Left renal cortex interstitium (tissue), 4 donors: ENCODE data around the gene PANK2. TPM values are rescaled to one million over a fixed set of nuclear protein-coding genes. Genes with fewer than 3 reads are reported as not detected.
A peak's percentile ranks its signal among the peaks of the same experiment; 100 is the strongest.
"Not testable (repeated sequence)": the region's sequence is repeated elsewhere in the genome, so short reads cannot be mapped to it uniquely, and the experiment has no call there.

Source experiments
- DNase-seq, 4 donors: peaks; one replicate each; pipeline ENCODE4 v3.0.0-alpha.2; 2013; ENCODE audit warnings: low read depth in 4 of 4, low spot score in 2 of 4, missing footprints in 1 of 4
- polyA plus RNA-seq, 4 donors: library from polyadenylated mRNA; unstranded; fragments of 120-200 nt; gene quantifications; one replicate each; pipeline ENCODE4 v1.2.1, GENCODE V29; 2013; ENCODE audit not compliant: insufficient read length in 4 of 4

Gene PANK2
- polyA plus RNA-seq, 4 donors = 34.9 to 40.7 (median 35.9) TPM

DNA sequence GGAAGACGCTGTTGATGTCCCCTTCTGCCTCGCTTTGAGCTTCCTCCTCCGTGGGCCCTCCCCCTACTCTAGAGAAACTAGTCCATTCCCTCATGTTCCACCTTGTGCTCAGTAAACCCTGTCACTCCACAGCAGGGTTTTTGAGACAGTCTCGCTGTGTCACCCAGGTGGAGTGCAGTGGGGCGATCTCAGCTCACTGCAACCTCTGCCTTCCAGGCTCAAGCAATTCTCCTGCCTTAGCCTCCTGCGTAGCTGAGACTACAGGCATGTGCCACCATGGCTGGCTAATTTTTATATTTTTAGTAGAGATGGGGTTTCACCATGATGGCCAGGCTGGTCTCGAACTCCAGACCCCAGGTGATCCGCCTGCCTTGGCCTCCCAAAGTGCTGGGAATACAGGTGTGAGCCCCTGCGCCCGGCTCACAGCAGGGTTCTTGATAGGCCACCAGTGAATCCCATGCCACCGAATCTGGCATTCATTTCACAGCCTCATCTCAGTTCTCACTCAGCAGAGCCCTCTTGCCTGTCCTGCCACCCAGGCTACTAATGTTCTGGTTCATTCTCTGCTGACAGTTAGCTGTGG is 36.0 kb downstream of the PANK2 start:
- no peak for DNase-seq

DNA sequence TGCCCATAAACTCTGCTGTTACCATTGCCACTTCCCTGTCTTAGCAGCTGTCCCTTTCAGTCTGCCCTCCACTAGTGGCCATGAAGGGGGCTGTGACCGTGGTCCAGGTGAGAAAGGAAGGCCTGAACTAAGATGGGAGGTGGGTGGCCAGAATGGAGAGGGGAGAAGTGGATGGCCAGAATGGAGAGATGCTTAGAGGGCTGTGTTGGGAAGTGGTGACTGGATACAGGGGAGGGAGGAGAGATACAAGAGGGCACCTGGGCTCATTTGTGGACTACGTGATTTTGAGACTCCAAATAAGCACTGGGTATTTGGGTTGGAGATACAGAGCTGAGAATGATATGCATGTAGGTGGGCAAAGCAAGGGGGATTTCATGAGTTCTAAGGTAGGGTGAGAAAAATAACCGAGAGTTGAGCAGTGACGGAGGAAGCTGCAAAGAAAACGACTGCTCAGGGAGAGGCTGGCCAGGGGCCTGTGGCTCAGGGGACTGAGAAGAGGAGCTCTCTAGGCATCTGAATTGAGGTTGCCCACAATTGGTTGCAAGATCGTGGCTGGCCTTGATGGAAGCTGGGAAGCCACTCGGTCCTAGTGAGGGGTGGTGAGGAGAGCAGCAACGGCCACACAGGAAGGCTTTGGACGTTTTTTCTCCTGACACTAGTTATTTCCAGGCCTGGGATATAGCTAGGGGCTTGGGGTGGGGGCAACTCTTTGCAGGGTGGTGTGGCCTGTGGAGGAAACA is 36.9 kb downstream of the PANK2 start:
- no peak for DNase-seq

GRCh38 chr20:3927486-3928291 is 38.5 kb downstream of the PANK2 start:
- no peak for DNase-seq

GRCh38 chr20:3929713-3930060 is 40.5 kb downstream of the PANK2 start:
- DNase-seq = no peak

GRCh38 chr20:3930265-3931206 is 41.3 kb downstream of the PANK2 start:
- peak in 1 of 4 donors; percentile 38 for DNase-seq

DNA sequence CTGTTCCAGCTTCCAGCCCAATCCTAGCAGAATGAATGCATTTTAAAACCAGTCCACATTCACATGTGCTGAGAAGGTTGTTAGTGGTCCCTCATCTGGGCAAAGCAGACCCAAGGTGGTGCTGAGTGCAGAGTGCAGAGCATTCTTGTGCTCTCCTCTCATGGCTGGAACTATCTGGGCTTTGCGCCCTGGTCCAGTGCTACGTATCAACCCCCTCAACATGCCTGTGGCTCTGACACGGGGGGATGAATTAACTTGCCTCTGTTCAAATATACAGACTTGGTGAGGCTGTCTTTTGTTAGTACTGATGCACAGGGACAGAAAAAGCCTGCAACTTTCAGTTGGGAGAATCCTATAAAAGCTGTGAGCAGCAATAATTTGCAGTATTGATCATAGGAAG is 42.5 kb downstream of the PANK2 start:
- DNase-seq = no peak

DNA sequence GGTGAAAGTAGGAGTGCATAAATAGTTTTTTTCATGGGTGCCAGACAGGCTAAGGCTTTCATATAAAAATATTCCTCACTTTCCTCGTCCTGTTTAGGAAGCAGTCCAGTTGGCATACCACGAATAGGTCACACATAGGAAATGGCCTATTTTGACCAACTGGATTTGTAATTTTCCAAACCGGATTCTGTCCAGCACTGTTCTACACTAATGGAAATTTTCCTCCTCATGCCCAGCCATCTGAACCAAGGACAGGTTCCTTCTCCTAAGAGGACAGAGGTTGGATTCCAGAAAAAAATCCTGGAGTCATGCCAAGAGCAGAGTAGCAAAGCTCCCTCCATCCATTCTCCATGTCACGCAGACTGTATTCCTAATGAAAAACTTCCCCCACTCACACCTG is 43.1 kb downstream of the PANK2 start:
- no peak for DNase-seq

DNA sequence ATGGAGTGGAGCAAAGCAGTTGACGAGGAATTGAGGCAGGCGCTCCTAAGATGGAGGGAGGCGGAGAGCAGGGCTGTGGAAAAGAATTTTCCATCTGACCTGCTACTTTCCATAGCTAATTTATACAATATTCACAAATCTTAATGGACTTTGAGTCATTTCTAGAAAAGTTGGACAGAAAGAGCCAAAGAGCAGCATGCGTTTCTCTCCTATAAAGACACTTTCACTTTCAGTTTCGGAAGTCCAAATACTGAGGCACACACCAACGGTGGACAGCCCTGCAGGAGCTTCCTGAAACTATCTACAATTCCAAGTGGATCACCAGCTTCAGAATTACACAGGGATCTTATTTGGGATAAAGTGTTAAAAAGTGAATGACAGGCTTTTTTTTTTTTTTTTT is 43.5 kb downstream of the PANK2 start:
- no peak for DNase-seq

- DNase-seq = no peak
Observed at GRCh38 chr20:3933218-3933617, 44.0 kb downstream of the PANK2 start.

- no peak for DNase-seq
Observed at GRCh38 chr20:3934624-3935023, 45.4 kb downstream of the PANK2 start.

DNA sequence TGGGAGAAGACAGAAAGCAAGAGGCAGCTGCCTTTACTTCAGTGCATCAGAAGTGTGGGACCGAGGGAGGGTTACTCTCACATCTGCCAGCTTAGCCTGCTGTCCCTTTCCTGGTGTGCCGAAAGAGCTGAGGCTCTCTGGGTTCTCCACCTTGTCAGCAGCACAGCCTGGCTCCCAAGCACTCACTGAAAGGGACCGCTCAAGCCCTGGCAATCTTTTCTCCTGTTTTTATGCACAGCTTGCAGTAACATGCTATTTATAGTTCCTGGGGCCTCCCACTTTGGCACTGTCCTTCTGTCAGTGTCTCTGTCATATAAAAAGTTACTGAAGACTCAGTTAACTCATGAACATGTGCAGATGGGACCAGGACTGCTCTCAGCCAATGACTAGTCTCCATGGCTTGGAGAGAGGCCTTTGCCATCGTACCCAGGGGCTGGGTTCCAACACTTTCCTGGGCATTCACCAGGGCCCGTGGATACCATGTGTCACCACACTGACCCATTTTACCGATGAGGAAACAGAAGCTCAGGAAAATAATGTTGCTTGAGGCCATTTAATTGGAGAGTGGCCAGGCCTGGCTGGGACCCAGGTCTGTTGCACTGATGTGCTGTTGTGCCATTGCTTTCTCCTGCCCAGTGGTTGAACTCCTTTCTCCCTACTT is 46.2 kb downstream of the PANK2 start:
- no peak for DNase-seq

GRCh38 chr20:3935956-3936340 is 46.8 kb downstream of the PANK2 start:
- no peak for DNase-seq

GRCh38 chr20:3937618-3938017 is 48.4 kb downstream of the PANK2 start:
- no peak for DNase-seq

- no peak for DNase-seq
Observed at GRCh38 chr20:3940905-3941304, 51.7 kb downstream of the PANK2 start.

- DNase-seq = not testable (repeated sequence)
Observed at GRCh38 chr20:3946666-3947065, 57.5 kb downstream of the PANK2 start.

GRCh38 chr20:3964719-3965118 is 75.5 kb downstream of the PANK2 start:
- DNase-seq = no peak

DNA sequence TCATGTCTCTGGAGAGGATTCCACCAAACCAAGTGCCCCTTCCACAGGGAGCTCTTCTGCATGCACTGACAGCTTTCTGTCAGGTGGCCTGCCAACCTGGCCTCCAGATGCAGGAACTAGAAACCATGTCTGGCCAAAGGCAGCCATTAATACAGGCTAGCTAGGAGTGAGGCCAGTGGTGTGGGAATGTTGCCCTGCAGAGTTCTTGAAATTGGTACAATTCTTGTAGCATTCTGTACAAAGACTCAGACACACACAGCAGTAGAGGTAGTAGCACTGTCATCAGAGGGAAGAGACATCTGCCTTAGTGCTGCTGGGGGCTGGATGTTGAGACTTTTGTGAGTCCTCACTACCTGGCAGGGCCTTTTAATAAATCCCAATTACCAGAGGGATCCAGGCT is 77.4 kb downstream of the PANK2 start:
- no peak for DNase-seq

DNA sequence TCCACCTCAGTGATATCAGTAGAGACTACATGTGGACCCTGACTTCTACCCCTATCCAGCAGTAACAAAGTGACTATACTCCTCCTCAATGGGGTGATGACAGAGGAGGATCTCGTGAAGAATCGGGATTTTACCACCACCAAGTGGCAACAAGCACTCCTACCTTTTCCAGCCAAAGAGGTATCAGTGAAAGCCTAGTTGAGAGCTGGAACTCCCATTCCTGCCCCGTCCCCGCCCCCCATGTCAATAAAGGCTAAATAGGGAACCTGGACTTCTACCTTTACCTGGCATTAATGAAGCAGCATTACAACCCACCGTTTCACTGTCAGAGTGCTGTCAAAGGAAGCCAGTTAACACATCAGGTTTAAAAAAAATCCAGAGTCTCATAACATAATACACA is 80.8 kb downstream of the PANK2 start:
- no peak for DNase-seq

DNA sequence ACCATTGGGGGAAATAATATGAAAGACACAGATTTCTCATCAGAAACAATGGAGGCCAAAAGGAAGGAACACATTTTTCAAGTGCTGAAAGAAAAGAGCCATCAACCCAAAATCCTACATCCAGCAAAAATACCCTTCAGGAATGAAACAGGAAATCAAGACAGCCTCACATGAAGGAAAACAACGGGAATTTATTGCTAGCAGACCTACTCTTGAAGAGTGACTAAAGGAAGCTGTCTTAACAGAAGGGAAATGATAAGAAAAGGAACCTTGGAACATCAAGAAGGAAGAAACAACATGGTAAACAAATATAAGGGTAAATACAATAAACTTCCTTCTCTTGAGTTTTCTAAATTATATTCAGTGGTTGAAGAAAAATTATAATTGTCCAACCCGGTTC is 82.0 kb downstream of the PANK2 start:
- no peak for DNase-seq

GRCh38 chr20:3972161-3972560 is 83.0 kb downstream of the PANK2 start:
- no peak for DNase-seq
